GM10248 (cell line): Measurements from ENCODE around the gene AHNAK.

Source experiments
- CTCF ChIA-PET: fragments of 300-600 bp; sonication (Branson Sonifier 250); formaldehyde crosslinking; extraction: SDS; loops from one replicate; lab custom pipeline; 2021; ENCODE audit warnings: antibody characterized with exemption; lab: Yijun Ruan, JAX
- POLR2A ChIA-PET: fragments of 350-650 bp; sonication (Branson Sonifier 250); formaldehyde crosslinking; extraction: SDS; loops from one replicate; lab custom pipeline; 2020; ENCODE audit warnings: antibody characterized with exemption; lab: Yijun Ruan, JAX
- DNase-seq: peaks from one replicate; pipeline ENCODE4 v3.0.0; 2012; ENCODE audit errors: extremely low spot score
- CTCF ChIP-seq: IDR thresholded peaks from 2 replicates; pipeline ENCODE4 v1.5.1; 2012; ENCODE audit warnings: mild to moderate bottlenecking, low read depth; ENCODE audit errors: extremely low read depth, missing control alignments, control extremely low read depth

The AHNAK gene

GRCh38 chr11:62409831-62410230, 136.8 kb downstream of the AHNAK start:
- no peak for DNase-seq
- TF ChIP-seq CTCF = no peak
- ChIA-PET CTCF (interaction anchor here (1.0 to 3.3 kb wide), 2 partner anchors 15 kb away, joined by 5 to 12 read pairs; no protein-coding TSS in a partner anchor), POLR2A (no interaction called here)

- CTCF ChIA-PET = interaction anchor here (1.1 to 1.6 kb wide), 5 partner anchors 10 to 136 kb away, joined by 3 to 10 read pairs (median 4); no protein-coding TSS in a partner anchor
- no peak for TF ChIP-seq CTCF
- DNase-seq = no peak
- POLR2A ChIA-PET = no interaction called here
Observed at GRCh38 chr11:62406034-62406433, 140.6 kb downstream of the AHNAK start.

- POLR2A ChIA-PET = no interaction called here
- no peak for TF ChIP-seq CTCF
- DNase-seq = no peak
- CTCF ChIA-PET = interaction anchor here (1.6 to 1.7 kb wide), 2 partner anchors 9 to 10 kb away, joined by 10 to 16 read pairs; no protein-coding TSS in a partner anchor
Observed at GRCh38 chr11:62404901-62405300, 141.7 kb downstream of the AHNAK start.

- no peak for TF ChIP-seq CTCF
- DNase-seq = no peak
- ChIA-PET CTCF (interaction anchor here (1.7 kb wide), 1 partner anchor 9 kb away, joined by 16 read pairs; no protein-coding TSS in a partner anchor), POLR2A (no interaction called here)
Observed at GRCh38 chr11:62404435-62404834, 142.2 kb downstream of the AHNAK start.

GRCh38 chr11:62402960-62403730, 143.5 kb downstream of the AHNAK start:
- CTCF ChIA-PET = interaction anchor here (1.4 to 1.7 kb wide), 2 partner anchors 8 to 21 kb away, joined by 4 to 16 read pairs; no protein-coding TSS in a partner anchor
- DNase-seq = no peak
- TF ChIP-seq CTCF = no peak
- POLR2A ChIA-PET = interaction anchor here (0.5 kb wide), 1 partner anchor 177 kb away, joined by 5 read pairs; no protein-coding TSS in a partner anchor

- POLR2A ChIA-PET = no interaction called here
- CTCF ChIA-PET = interaction anchor here (3.9 kb wide), 2 partner anchors 22 to 140 kb away, joined by 15 to 18 read pairs; no protein-coding TSS in a partner anchor
- no peak for TF ChIP-seq CTCF
- DNase-seq = no peak
Observed at GRCh38 chr11:62402226-62402959, 144.2 kb downstream of the AHNAK start.
